Measurements from ENCODE around the gene NFXL1.

The NFXL1 gene

DNA sequence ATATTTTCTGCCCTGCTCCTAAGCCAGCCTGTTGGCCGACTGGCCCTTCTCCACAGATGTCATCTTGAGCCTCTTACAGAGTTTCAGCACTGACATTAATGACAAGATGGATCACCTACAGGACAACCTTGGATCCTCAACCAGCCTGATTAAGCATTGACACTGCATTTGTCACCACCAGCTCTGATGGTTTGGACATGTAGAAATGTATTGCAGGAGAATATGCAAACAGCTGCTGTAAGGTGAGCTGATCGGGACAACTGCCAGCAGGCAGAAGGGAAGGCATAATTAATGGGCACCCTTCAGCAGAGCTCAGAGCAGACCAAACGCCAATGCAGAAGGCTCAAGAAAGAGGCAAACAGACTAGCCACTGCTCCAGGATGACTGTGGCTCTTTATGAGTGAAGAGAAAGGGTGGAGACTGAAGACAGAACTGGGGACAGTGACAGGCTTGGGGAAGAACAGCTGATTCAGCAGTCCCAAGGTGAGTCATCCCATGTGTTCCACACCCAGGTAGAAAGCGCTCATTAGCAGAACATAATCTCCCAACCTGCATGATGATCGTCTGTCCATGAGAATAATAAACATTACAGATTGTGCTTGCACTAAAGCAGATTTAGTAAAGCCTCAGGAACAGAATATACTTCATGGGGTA is 83.2 kb downstream of the NFXL1 start:
- Histone ChIP-seq H3K9ac (ENCODE audit: low read depth, low read length) (no peak overlapping the region), H3K4me1 (ENCODE audit: insufficient read depth, low read length) (peaks cover 9% of the 10 kb centered on the region; the same call in 1 of the 2 replicates), H3K9me3 (ENCODE audit: control insufficient read depth, insufficient read depth, low read length) (no peaks in the 10 kb centered on the region), H3K36me3 (ENCODE audit: insufficient read depth, low read length) (no peaks in the 10 kb centered on the region)

DNA sequence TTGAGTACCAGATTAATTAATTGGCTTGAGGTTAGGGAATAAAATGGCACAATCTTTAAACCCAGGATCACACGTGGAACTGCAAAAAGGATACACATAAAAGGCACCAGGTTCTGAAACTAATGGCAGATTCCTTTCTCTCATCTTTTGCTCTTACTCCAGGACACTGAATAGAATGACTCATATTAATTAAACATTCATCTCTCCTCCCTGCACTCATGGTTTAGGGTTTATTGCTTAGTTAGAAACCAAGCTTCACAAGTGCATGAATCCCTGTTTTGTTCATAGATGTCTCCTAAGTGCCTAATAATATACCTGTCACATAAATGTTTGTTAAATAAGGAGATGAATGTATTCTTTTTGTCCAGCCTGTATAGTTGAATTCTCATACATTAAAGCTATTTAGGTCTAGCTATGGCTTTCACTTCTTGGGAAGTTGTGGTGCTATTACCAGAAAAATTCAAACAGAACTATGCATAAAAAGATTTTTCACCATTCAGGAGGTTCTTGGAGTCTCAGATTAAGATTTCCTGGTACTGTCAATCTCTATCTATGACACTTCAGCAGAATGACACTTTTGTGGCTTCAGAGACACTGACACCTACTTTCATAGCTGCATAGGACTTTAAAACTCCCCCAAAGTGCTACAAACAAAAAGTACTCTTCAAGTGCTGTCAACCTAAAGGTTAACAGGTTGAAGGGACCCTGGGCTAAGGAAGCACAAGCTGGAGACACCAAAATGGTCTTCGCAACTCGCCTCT is 83.9 kb downstream of the NFXL1 start:
- Histone ChIP-seq H3K4me1 (ENCODE audit: insufficient read depth, low read length) (peaks cover 3% of the 10 kb centered on the region; the same call in 1 of the 2 replicates), H3K9me3 (ENCODE audit: control insufficient read depth, insufficient read depth, low read length) (no peaks in the 10 kb centered on the region), H3K9ac (ENCODE audit: low read depth, low read length) (no peak overlapping the region), H3K36me3 (ENCODE audit: insufficient read depth, low read length) (no peaks in the 10 kb centered on the region)

DNA sequence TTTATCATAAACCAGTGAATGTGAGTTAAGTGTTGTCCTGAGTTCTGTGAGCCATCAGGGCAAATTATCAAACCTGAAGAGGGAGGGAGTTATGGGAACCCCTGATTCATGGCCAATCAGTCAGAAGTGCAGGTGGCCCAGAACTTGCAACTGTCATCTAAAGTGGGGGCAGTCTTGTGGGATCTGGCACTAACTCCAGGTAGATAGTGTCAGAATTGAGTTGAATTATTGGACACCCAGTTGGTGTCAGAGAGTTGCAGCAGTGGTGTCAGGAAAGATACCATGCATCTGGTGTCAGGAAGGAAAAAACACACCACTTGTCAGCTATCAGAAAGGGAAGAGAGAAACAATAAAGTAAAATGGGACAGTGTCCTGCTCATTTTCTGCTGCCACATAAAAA is 84.9 kb downstream of the NFXL1 start:
- Histone ChIP-seq H3K4me1 (ENCODE audit: insufficient read depth, low read length) (no peaks in the 10 kb centered on the region), H3K36me3 (ENCODE audit: insufficient read depth, low read length) (no peaks in the 10 kb centered on the region), H3K9ac (ENCODE audit: low read depth, low read length) (no peak overlapping the region), H3K9me3 (ENCODE audit: control insufficient read depth, insufficient read depth, low read length) (no peaks in the 10 kb centered on the region)

DNA sequence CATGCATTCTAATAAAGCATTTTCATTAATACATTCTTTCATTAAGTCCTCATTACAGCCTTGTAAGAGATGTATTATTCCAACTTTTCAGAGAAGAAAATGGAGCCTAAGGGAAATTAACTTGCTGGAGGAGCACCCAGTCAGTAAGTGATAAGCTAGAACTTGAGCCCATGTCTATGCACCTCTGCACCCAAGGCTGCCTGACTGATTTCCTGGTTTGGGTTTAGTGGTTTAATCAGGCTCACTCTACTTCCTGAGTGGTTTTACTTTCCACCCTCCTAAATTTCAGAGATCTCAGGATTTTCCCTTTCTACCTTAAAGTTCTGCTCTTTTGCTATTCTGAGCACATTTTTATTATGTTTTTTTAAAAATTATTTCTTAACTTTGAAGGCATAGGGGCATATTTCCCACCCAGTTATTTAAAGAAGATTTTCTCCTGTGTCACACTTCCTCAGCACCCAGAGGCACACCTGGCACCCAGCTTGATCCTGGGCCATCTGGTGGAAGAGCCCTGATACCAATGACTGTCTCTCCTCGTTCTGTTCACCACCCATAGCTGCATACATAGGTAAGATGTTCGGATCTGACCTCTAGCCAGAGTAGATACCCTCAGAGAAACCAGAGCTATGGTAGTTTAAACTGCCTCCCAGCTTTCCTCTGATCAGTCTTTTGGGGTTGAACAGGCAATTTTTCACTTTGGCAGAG is 86.9 kb downstream of the NFXL1 start:
- no peaks in the 10 kb centered on the region for H3K4me1 ChIP-seq (ENCODE audit: insufficient read depth, low read length)
- no peaks in the 10 kb centered on the region for H3K9me3 ChIP-seq (ENCODE audit: control insufficient read depth, insufficient read depth, low read length)
- no peaks in the 10 kb centered on the region for H3K36me3 ChIP-seq (ENCODE audit: insufficient read depth, low read length)
- H3K9ac ChIP-seq (ENCODE audit: low read depth, low read length), result no peak overlapping the region

DNA sequence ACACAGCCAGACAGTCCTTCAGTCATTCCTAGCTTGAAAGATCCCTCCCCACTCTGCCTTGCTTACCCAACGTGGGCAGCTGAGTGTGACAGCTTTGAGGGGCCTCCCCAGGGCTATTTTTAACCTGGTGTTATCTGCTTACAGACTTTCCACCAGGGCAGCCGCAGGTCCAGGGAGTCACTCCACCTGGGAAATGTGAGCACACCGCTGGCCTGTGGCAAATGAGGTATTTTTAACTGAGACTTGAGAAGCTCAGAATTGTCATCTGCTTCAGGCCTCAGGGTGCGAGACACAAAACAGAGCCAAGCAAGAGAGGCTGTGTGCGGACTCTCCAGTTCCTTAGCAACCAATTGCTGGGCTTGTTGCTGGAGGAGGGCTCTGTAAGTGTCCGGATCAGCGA is 89.5 kb downstream of the NFXL1 start:
- H3K4me1 ChIP-seq (ENCODE audit: insufficient read depth, low read length), result no peaks in the 10 kb centered on the region
- no peaks in the 10 kb centered on the region for H3K9me3 ChIP-seq (ENCODE audit: control insufficient read depth, insufficient read depth, low read length)
- H3K36me3 ChIP-seq (ENCODE audit: insufficient read depth, low read length), result no peaks in the 10 kb centered on the region
- no peak overlapping the region for H3K9ac ChIP-seq (ENCODE audit: low read depth, low read length)

DNA sequence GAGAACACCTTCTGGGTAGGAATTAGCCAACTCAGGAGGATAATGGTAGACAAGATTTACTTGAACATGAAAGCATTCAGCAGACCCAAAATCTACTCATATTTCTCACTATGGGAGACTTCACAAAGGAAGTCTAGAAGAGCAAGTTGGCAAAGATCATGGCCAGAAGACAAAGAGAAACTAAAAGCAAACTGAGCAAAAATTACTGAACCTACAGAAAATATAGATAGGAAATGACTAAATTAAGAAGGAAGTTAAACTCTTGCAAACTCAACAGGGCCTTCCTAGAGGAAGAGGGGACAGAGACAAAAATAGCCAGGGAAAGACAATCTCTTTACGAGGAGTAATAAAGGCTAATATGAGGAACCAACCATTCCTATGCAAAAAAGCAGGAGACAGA is 95.2 kb downstream of the NFXL1 start:
- Histone ChIP-seq H3K4me1 (ENCODE audit: insufficient read depth, low read length) (no peaks in the 10 kb centered on the region), H3K9me3 (ENCODE audit: control insufficient read depth, insufficient read depth, low read length) (no peaks in the 10 kb centered on the region), H3K36me3 (ENCODE audit: insufficient read depth, low read length) (no peaks in the 10 kb centered on the region), H3K9ac (ENCODE audit: low read depth, low read length) (no peak overlapping the region)

DNA sequence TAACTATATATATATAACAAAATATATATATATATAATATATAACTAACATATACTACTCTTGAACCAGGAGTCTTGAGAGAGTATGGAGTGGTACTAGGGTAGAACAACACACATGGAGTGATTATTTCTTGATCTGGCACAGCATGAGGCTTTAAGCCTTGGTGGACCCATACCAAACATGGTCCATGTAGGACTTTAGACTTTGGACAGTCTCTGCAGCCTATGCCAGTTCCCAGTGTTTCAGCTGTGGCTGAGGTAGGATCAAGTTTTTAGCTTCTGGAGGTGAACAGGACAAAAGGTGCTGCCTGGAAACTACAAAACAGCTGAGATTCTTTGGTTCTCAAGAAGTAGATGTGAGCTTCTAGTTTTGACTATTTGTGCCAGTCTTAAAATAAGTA is 97.1 kb downstream of the NFXL1 start:
- Histone ChIP-seq H3K9me3 (ENCODE audit: control insufficient read depth, insufficient read depth, low read length) (no peaks in the 10 kb centered on the region), H3K4me1 (ENCODE audit: insufficient read depth, low read length) (no peaks in the 10 kb centered on the region), H3K9ac (ENCODE audit: low read depth, low read length) (no peak overlapping the region), H3K36me3 (ENCODE audit: insufficient read depth, low read length) (no peaks in the 10 kb centered on the region)

DNA sequence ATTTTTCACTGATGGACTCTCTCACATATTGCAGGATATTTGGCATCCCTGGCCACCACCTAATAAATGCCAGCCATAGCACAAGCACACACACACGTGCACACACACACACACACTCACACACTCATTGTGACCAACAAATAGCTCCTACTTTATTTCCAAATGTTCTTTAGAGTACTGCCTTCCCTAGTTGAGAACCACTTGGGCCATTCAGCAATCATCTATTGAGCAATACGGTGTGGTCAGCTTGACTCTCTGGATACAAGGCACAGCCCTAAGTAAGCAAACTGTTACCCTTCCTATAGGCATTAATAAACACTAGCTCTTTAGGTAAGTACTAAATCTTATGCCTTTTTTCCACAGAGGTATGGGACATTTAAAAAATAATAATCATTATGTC is 97.6 kb downstream of the NFXL1 start:
- Histone ChIP-seq H3K9ac (ENCODE audit: low read depth, low read length) (no peak overlapping the region), H3K4me1 (ENCODE audit: insufficient read depth, low read length) (no peaks in the 10 kb centered on the region), H3K9me3 (ENCODE audit: control insufficient read depth, insufficient read depth, low read length) (no peaks in the 10 kb centered on the region), H3K36me3 (ENCODE audit: insufficient read depth, low read length) (no peaks in the 10 kb centered on the region)

DNA sequence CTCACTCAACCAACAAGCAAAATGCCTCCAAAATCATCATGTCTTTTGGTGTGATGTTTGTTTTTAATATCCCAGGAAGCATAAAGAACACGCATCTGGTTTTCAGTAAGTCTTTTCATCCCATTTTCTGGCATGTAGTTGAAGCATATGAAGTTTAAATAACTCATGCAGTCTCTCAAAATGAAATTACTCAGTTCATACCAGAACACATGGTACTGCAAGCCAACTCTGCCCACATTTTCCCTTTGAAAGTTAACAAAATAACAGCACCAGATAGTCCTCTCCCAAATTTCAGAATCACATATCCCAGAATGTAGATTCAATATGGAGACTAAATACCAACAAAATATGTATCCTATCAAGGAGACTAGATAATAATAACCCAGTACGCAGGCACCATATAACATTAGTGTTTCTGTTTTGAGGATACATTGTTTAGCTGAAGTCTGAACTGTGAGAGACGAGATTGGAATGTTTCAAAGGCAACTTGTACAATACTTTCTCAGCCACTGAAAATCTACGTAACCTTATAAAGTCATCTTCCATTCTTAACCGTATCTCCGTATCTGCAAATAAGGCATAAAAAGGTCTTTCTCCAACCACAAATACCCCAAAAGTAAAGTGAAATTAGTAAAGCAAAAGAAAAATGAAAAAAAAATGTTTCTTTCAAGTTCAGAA is 99.6 kb downstream of the NFXL1 start:
- no peak overlapping the region for H3K9ac ChIP-seq (ENCODE audit: low read depth, low read length)
- H3K9me3 ChIP-seq (ENCODE audit: control insufficient read depth, insufficient read depth, low read length), result no peaks in the 10 kb centered on the region
- H3K36me3 ChIP-seq (ENCODE audit: insufficient read depth, low read length), result no peaks in the 10 kb centered on the region
- H3K4me1 ChIP-seq (ENCODE audit: insufficient read depth, low read length), result no peaks in the 10 kb centered on the region

DNA sequence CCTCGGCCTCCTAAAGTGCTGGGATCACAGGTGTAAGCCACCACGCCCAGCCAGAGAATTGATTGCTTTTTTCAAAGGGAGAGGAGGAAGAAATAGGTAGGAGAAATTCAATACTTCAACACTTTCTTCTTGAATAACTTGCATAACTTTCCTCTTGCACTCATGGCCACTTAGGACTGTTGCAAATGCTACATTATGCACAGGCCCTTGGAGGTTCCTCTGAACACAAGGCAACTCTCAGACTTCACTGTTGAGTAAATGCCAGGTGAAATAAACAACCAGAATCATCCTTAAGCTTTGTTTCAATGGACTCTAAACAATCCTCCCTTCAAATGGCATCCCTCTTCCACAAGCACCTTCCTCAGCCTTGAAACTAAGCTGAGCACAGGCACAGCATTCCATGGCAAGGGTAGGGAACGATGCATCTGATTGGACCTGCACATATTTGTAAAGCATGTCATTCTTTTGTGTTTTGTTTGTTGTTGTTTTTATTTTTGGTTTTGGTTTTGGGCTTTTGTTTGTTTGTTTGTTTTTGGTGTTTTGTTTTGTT is 104.7 kb downstream of the NFXL1 start:
- Histone ChIP-seq H3K4me1 (ENCODE audit: insufficient read depth, low read length) (no peaks in the 10 kb centered on the region), H3K9ac (ENCODE audit: low read depth, low read length) (no peak overlapping the region)

DNA sequence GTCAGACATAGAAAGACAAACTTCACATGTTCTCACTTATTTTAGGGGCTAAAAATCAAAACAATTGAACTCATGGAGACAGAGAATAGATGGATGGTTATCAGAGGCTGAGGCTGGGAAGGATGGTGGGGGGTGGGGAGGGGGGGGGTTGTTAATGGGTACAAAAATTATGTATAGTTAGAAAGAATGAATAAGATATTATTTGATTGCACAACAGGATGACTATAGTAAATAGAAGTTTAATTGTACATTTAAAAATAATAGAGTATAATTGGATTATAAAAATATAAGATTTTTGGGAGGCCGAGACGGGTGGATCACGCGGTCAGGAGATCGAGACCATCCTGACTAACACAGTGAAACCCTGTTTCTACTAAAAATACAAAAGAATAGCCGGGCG is 109.8 kb downstream of the NFXL1 start:
- no peaks in the 10 kb centered on the region for H3K36me3 ChIP-seq (ENCODE audit: insufficient read depth, low read length)
- no peaks in the 10 kb centered on the region for H3K9me3 ChIP-seq (ENCODE audit: control insufficient read depth, insufficient read depth, low read length)

More for the DNA sequence above, 104.7 kb downstream of the NFXL1 start:
- no peaks in the 10 kb centered on the region for H3K9me3 ChIP-seq (ENCODE audit: control insufficient read depth, insufficient read depth, low read length)
- no peaks in the 10 kb centered on the region for H3K36me3 ChIP-seq (ENCODE audit: insufficient read depth, low read length)

DNA sequence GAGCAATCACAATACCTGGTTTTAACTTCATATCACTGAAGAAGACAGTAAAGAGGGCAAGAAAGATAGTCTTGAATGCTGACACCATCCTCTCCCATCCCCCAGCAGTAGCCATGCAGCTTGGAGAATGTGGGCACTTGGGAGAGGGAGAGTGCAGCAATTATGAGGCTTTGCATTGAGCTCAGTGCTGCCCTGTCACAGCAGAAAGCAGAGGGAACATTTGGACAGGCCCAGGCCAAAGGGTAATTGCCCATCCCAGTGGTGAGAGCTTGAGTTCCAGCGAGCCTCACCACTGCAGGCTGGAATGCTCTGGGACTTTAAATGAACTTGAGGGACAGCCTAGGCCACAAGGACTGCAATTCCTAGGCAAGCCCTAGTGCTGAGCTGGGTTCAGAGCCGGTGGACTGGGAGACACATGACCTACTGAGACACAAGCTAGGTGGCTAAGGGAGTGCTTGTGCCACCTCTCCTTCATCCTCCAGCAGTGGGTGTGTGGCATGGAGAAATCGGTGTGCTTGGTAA is 112.8 kb downstream of the NFXL1 start:
- H3K9me3 ChIP-seq (ENCODE audit: control insufficient read depth, insufficient read depth, low read length), result no peaks in the 10 kb centered on the region
- no peaks in the 10 kb centered on the region for H3K4me1 ChIP-seq (ENCODE audit: insufficient read depth, low read length)
- H3K9ac ChIP-seq (ENCODE audit: low read depth, low read length), result no peak overlapping the region
- no peaks in the 10 kb centered on the region for H3K36me3 ChIP-seq (ENCODE audit: insufficient read depth, low read length)

More for the DNA sequence above, 109.8 kb downstream of the NFXL1 start:
- Histone ChIP-seq H3K4me1 (ENCODE audit: insufficient read depth, low read length) (no peaks in the 10 kb centered on the region), H3K9ac (ENCODE audit: low read depth, low read length) (no peak overlapping the region)

DNA sequence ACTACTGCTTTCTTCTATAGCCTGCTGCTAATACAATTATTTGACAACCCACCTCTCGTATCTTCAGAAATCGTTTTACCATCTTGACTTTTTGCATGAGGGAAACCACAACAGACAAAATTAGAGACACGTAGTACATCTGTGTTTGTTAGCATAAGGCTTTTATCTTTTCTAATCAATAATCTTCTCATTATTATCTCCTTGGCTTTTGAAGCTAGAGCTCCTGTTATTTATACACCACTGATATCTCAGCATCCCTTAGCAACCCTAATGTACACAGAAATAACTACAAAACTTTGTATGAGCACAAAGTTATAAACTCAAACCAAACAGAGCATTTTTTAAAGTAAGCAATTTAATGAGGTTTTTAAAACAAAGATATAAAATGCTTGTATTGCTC is 116.2 kb downstream of the NFXL1 start:
- H3K9me3 ChIP-seq (ENCODE audit: control insufficient read depth, insufficient read depth, low read length), result no peaks in the 10 kb centered on the region
- H3K9ac ChIP-seq (ENCODE audit: low read depth, low read length), result no peak overlapping the region
- H3K4me1 ChIP-seq (ENCODE audit: insufficient read depth, low read length), result no peaks in the 10 kb centered on the region
- no peaks in the 10 kb centered on the region for H3K36me3 ChIP-seq (ENCODE audit: insufficient read depth, low read length)

Data from ES-I3 (cell line).